HEK293T (cell line): Measurements from ENCODE around the gene CTAG1A.

Experiments used
- FOXK2 ChIP-seq: fragments of 450-650 bp; IDR thresholded peaks from 2 replicates; pipeline ENCODE4 v1.6.1; 2016; ENCODE audit warnings: mild to moderate bottlenecking
- NFRKB ChIP-seq: fragments of 450-650 bp; IDR thresholded peaks from 2 replicates; pipeline ENCODE4 v1.6.1; 2016; ENCODE audit warnings: mild to moderate bottlenecking, moderate library complexity

- TF ChIP-seq FOXK2, result no peak
- TF ChIP-seq NFRKB, result no peak
Observed at GRCh38 chrX:154548028-154548316, 37.0 kb upstream of the CTAG1A start.
